H1 (cell line): ENCODE measurements around the gene ILF2. TPM values are rescaled to one million over a fixed set of nuclear protein-coding genes. Genes with fewer than 3 reads are reported as not detected.

Experiments used
- ASH2L ChIP-seq: fragments of 200-600, 300-600 bp; sonication (generic); IDR thresholded peaks from one replicate; pipeline ENCODE4 v1.7.1; 2017; ENCODE audit warnings: low read length
- SIN3A ChIP-seq, 2 experiments: IDR thresholded peaks in 1 of 2; conservative IDR thresholded peaks in 1 of 2; 2 replicates each; pipeline ENCODE4 v1.6.1; 2011 to 2012; ENCODE audit warnings: low read length in 2 of 2, improper control_type of control experiment in 1 of 2, low read depth in 1 of 2, mild to moderate bottlenecking in 1 of 2
- SP4 ChIP-seq: IDR thresholded peaks from 2 replicates; pipeline ENCODE4 v1.6.1; 2012; ENCODE audit warnings: low read length, inconsistent platforms
- polyA plus RNA-seq, 7 experiments: library from polyadenylated mRNA; depleted of rRNA in 3 of 7; stranded (reverse) in 5 of 7; unstranded in 2 of 7; fragments of >200 nt in 5 of 7; fragments of 200-250 nt in 2 of 7; gene quantifications; 1 replicate in 5 of 7; 2 replicates in 1 of 7; 4 replicates in 1 of 7; pipeline versions ENCODE4 v1.2.1 to v1.2.3, GENCODE V29; 2011 to 2013; ENCODE audit warnings: missing spikeins in 2 of 7, mixed read lengths in 2 of 7
- total RNA-seq: library from RNA; stranded (reverse); fragmentation: NEBNext Ultra II Directional; extraction: Animal tissue kit (Norgen Biotek cat#: 25700); gene quantifications from 2 replicates; pipeline ENCODE4 v1.2.1, GENCODE V29; 2021

ILF2 gene
- total and polyA plus RNA-seq, 2 of the 8 experiments (the other 6 are each of a cell fraction or from before 2014, with no cell fraction given), result 389 to 474 TPM

- TF ChIP-seq SIN3A (conservative IDR thresholded peaks at IDR 0.05 in 1 of 2, IDR thresholded peaks at IDR 0.05 in 1 of 2; ENCODE audit: low read depth in 1 of 2, low read length in 2 of 2) (peak; percentile 88 to 94; a peak in 3 of 4 replicates), SP4 (no peak), ASH2L (no peak)
Observed at GRCh38 chr1:153677718-153678518, 7.1 kb upstream of the ILF2 start (continued).
